Choroid plexus epithelial cell (primary cell): ENCODE measurements around the gene SORCS1.

Source experiments
- DNase-seq: peaks from one replicate; pipeline ENCODE4 v3.0.0-alpha.2; 2010; ENCODE audit warnings: low read depth
- H3K4me3 ChIP-seq: 2 replicates; pipeline ENCODE4 v1.5.1; 2011; ENCODE audit warnings: low read depth, mild to moderate bottlenecking, control low read depth, low read length, moderate library complexity
- TF ChIP-seq, protein P1 (sequence below): conservative IDR thresholded peaks from 2 replicates; pipeline ENCODE4 v1.5.1; 2011; ENCODE audit warnings: low read depth, mild to moderate bottlenecking, control low read depth, inconsistent platforms, low read length, moderate library complexity

Gene SORCS1

DNA sequence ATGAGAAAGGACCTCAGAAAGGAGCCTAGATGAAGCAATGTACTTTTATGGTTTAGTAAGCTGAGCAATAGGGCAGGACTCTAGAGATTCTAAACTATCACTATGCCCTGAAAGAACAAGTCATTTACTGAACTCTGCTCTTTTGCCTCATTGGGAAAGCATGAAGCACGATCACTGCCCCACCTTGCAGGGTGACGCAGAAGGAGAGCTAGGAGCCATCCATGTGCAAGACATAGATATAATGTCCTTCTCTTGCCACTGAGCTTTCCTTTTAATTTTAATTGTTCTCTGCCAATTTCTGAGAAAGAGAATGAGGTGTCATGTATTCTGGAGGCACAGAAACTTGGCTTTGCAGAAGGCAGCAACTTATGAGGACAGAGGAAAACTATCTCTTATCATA, 108.3 kb downstream of the SORCS1 start:
- no peak overlapping the region for H3K4me3 ChIP-seq
- no peak for DNase-seq
- TF ChIP-seq, protein P1, sequence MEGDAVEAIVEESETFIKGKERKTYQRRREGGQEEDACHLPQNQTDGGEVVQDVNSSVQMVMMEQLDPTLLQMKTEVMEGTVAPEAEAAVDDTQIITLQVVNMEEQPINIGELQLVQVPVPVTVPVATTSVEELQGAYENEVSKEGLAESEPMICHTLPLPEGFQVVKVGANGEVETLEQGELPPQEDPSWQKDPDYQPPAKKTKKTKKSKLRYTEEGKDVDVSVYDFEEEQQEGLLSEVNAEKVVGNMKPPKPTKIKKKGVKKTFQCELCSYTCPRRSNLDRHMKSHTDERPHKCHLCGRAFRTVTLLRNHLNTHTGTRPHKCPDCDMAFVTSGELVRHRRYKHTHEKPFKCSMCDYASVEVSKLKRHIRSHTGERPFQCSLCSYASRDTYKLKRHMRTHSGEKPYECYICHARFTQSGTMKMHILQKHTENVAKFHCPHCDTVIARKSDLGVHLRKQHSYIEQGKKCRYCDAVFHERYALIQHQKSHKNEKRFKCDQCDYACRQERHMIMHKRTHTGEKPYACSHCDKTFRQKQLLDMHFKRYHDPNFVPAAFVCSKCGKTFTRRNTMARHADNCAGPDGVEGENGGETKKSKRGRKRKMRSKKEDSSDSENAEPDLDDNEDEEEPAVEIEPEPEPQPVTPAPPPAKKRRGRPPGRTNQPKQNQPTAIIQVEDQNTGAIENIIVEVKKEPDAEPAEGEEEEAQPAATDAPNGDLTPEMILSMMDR = no peak

DNA sequence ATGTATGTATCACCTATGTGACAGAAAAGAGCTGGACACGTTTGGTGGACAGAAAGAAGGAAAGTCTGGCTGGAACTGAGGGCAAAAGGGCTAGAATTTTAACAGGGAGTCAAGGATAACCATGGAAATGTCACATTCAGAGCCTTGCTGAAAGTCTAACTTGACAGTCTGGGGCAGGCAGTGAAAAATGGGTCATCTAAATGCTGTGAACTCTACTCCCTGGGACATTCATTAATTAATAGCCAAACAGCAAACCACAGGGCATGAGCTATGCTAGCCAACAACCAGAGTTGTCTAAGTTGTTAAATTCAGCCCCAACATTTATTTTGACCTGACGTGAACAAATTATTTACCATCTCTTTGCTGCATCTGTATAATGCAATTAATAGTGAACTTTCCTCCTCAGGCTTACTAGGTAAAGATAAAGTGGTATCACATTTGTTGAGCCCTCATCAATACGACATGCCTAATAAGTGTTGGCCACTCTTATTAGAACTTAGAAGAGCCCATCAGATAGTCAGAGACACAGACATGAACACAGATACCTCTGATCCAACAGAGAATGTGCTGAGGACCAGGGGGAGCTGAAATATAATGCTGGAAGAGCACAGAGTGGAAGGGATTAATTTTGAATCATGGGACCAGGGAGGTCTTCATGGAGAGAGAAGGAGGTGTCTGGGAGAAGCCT, 109.9 kb downstream of the SORCS1 start:
- H3K4me3 ChIP-seq = no peak overlapping the region
- DNase-seq = no peak
- TF ChIP-seq, protein P1 = no peak

DNA sequence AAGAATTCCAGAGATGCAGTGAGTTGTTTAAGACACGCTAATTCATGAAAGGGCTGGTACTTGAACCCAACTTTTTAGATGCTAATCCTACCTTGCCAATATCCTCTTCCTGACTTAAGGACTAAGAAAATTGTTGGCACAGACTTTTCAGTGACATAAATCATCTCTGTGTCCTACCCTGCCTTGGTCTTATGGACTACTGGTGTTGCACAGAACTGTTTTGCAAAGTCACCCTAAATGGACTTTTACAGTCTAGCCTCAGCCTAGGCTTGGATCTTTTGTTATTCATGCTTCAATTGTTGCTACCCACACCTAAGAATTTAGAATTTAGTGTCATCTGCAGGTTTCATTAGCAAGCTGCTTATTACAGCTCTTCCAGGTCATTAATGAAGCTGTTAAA, 112.7 kb downstream of the SORCS1 start:
- DNase-seq = no peak
- TF ChIP-seq, protein P1 = no peak
- no peak overlapping the region for H3K4me3 ChIP-seq

DNA sequence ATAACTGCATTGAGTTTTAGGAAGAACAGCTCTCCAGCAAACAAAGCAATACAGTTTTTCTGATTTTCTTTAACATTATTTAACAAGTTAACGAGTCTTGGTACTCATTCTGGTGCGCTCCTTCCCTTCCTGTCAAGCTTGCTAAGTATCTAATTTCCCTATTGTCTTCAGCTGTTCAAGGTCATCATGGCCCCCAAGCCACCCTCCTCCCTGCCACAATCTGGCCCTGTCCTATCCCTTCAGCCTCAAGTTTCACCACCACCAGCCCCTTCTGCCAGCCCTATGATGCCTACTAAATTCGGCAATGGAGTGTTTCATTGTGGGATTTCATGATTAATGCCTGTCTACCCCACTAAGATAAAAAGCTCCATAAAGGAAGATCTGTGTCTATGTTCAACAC, 121.0 kb downstream of the SORCS1 start:
- TF ChIP-seq, protein P1 = no peak

DNA sequence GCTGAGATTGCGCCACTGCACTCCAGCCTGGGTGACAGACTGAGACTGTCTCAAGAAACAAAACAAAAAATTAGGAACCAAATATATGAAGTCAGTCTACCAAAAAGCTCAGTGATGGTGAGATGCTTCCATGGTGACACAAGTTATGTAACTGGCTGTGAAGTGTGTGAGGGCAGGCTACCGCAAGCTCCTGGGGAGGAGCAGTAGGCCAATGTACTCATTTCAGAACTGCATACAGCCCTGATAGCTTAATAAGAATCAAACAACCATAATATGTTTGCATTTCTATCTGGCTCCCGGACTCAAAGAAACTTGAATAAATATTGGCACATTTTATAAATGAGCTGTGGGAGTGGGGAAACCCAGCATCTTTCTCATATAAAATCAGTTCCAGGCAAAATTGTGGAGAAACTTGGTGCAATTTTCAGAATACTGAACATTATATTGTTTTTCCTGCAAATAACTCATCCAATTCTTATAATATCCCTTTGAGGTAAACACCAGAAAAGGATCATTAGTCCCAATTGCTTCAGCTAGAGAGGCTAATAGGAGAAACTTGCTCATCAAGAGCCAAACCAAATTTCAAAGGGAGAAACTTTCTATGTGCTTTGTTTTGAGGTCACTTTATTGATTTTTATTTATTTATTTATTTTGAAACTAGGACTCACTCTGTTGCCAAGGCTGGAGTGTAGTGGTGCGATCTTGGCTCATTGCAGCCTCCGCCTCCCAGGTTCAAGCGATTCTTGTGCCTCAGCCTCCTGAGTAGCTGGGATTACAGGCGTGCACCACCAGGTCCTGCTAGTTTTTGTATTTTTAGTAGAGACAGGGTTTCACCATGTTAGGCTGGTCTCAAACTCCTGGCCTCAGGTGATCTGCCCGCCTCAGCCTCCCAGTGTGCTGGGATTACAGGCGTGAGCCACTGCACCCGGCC, 127.0 kb downstream of the SORCS1 start:
- DNase-seq = no peak
- no peak overlapping the region for H3K4me3 ChIP-seq
- TF ChIP-seq, protein P1 = no peak

More for the DNA sequence above, 121.0 kb downstream of the SORCS1 start:
- no peak overlapping the region for H3K4me3 ChIP-seq
- DNase-seq = no peak

DNA sequence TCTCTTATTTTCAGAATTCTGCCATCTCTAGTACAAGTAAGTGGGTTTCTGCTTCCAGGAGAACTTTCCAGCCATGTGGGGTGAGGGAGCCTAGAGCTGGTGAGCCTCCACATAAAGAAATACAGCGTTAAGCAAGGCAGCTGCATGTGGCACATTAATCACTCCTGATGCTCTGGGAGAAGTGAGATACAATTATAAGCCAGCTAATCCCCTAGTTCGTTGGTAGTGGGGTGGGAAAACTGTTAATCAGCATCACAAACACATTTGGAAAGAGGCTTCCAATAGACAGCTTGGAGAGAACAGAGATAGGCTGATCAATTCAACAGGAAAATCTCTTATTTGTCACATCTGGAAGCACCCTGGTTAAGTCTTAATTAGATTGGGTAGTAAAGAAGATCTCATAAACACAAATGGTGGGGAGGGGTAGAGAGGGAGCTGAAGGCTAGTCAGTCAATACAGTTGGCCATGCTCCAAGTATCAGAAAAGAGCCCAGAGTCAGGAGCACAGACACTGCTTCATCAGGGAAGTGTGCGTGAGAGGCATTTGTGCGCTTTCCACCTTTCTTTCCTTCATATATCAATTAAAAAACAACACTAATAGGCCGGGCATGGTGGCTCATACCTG, 130.6 kb downstream of the SORCS1 start:
- H3K4me3 ChIP-seq = no peak overlapping the region
- DNase-seq = no peak
- TF ChIP-seq, protein P1 = no peak
